ENCODE data around the gene FAM174B.

Gene FAM174B

DNA sequence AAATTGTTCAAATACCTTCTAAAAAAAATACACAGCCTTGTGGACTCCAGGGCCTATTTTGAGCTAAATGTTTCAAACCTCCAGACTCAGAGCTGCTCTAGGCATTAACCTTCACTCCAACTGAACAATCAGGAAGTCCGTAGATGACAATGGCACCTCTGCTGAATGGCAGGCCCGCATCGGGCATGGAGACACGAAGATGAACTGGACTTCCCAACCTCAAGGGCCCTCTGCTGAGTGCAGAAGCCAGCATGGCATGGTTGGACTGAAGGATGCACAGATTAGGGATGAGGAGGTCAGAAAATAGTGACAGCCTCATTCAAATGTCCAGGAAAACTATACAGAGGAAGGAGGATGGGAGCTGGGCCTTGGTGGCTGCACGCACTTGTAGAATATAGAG, 2.2 kb downstream of the FAM174B start:
- Histone ChIP-seq H3K79me2 (ENCODE audit: insufficient read depth, low read length) (no peaks in the 10 kb centered on the region), H3K4me2 (ENCODE audit: low read depth, low read length, poor library complexity, severe bottlenecking) (no peak overlapping the region), H4K20me1 (ENCODE audit: low read depth, low read length) (no peaks in the 10 kb centered on the region), H3K36me3 (ENCODE audit: low read length) (no peaks in the 10 kb centered on the region), H3K9ac (ENCODE audit: low read length) (no peak overlapping the region), H3K4me3 (ENCODE audit: insufficient read depth, low read length, poor library complexity, severe bottlenecking) (no peak overlapping the region), H3K9me3 (ENCODE audit: insufficient read depth, low read length) (peaks cover 7% of the 10 kb centered on the region; the same call in 1 of the 2 replicates), H3K27ac (ENCODE audit: low read depth, low read length) (no peak overlapping the region), H3F3A (ENCODE audit: insufficient read depth) (no peaks in the 10 kb centered on the region), H2AFZ (ENCODE audit: low read depth, low read length, severe bottlenecking) (no peak overlapping the region), H3K9me2 (replicated peaks; ENCODE audit: insufficient read depth, low read length) (no peaks in the 10 kb centered on the region), H3K27me3 (ENCODE audit: low read length) (no peaks in the 10 kb centered on the region)
- TF ChIP-seq, protein P1, sequence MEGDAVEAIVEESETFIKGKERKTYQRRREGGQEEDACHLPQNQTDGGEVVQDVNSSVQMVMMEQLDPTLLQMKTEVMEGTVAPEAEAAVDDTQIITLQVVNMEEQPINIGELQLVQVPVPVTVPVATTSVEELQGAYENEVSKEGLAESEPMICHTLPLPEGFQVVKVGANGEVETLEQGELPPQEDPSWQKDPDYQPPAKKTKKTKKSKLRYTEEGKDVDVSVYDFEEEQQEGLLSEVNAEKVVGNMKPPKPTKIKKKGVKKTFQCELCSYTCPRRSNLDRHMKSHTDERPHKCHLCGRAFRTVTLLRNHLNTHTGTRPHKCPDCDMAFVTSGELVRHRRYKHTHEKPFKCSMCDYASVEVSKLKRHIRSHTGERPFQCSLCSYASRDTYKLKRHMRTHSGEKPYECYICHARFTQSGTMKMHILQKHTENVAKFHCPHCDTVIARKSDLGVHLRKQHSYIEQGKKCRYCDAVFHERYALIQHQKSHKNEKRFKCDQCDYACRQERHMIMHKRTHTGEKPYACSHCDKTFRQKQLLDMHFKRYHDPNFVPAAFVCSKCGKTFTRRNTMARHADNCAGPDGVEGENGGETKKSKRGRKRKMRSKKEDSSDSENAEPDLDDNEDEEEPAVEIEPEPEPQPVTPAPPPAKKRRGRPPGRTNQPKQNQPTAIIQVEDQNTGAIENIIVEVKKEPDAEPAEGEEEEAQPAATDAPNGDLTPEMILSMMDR (IDR thresholded peaks at IDR 0.05; ENCODE audit: insufficient read depth, low read length, poor library complexity, severe bottlenecking): no peak
- TF ChIP-seq EZH2phosphoT487 (conservative IDR thresholded peaks at IDR 0.05; ENCODE audit: low read length): no peak

DNA sequence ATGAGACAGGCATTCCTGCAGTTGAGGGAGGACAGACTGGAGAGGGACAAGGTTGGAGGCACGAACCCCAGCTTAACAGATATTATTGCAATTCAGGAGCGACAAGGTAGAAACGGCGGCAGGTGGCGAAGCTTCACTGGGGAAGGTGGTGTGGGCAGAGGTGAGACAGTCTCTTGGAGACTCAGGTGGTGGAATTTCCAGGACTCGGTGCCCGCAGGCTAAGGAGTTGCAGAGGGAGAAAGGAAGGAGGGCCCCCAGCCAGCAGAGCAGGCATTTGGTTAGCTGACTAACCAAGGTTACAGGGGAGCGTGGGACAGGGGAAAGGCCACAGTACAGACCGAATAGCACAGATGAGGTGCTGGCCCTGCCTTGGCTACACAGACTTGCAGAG, 3.0 kb downstream of the FAM174B start:
- no peaks in the 10 kb centered on the region for H3K27me3 ChIP-seq (ENCODE audit: low read length)
- TF ChIP-seq, protein P1 (IDR thresholded peaks at IDR 0.05; ENCODE audit: insufficient read depth, low read length, poor library complexity, severe bottlenecking): no peak
- no peak for TF ChIP-seq EZH2phosphoT487 (conservative IDR thresholded peaks at IDR 0.05; ENCODE audit: low read length)
- H3K79me2 ChIP-seq (ENCODE audit: insufficient read depth, low read length): no peaks in the 10 kb centered on the region
- no peaks in the 10 kb centered on the region for H3K9me2 ChIP-seq (replicated peaks; ENCODE audit: insufficient read depth, low read length)
- no peaks in the 10 kb centered on the region for H3K36me3 ChIP-seq (ENCODE audit: low read length)
- H3F3A ChIP-seq (ENCODE audit: insufficient read depth): no peaks in the 10 kb centered on the region
- no peak overlapping the region for H3K4me2 ChIP-seq (ENCODE audit: low read depth, low read length, poor library complexity, severe bottlenecking)
- no peaks in the 10 kb centered on the region for H4K20me1 ChIP-seq (ENCODE audit: low read depth, low read length)
- no peak overlapping the region for H3K27ac ChIP-seq (ENCODE audit: low read depth, low read length)
- H3K4me3 ChIP-seq (ENCODE audit: insufficient read depth, low read length, poor library complexity, severe bottlenecking): no peak overlapping the region
- no peak overlapping the region for H3K9ac ChIP-seq (ENCODE audit: low read length)
- H3K9me3 ChIP-seq (ENCODE audit: insufficient read depth, low read length): peaks cover 7% of the 10 kb centered on the region; the same call in 1 of the 2 replicates
- no peak overlapping the region for H2AFZ ChIP-seq (ENCODE audit: low read depth, low read length, severe bottlenecking)

DNA sequence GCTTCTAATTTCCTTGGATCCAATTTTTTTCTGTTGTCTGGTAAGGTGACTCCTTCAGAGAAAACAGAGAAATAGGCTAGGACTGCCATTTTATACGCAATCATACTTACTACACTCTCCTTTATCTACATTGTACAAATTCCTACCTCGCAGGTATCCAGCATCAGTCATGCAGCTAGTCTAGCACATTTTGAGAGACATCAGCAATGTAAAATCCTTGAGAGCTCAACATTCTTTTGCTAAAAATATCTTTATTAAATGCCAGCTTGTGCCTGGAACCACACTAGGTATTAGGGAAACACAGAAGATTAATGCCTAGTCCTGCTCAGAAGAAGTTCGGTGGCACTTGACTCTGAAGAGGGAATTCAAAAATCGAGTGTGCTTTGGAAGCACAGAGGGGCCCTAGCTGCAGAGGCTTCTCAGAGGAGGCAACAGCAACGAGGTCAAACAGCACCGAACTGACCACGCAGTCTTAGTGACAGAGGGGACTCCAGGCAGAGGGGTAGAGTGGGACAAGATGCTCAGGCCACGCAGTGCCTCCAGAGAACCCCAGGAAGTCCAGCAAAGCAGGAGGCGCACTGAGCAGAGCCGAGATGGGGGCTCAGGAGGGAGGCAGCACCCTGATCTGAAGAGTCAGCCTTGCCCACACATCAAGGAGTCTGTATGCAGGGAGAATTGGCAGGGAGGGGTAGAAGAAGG, 3.5 kb downstream of the FAM174B start:
- Histone ChIP-seq H3K36me3 (ENCODE audit: low read length) (no peaks in the 10 kb centered on the region), H3K9ac (ENCODE audit: low read length) (no peak overlapping the region), H4K20me1 (ENCODE audit: low read depth, low read length) (no peaks in the 10 kb centered on the region), H3K9me3 (ENCODE audit: insufficient read depth, low read length) (peaks cover 7% of the 10 kb centered on the region; the same call in 1 of the 2 replicates), H3K27ac (ENCODE audit: low read depth, low read length) (no peak overlapping the region), H3K4me2 (ENCODE audit: low read depth, low read length, poor library complexity, severe bottlenecking) (no peak overlapping the region), H3K4me3 (ENCODE audit: insufficient read depth, low read length, poor library complexity, severe bottlenecking) (no peak overlapping the region), H3K9me2 (replicated peaks; ENCODE audit: insufficient read depth, low read length) (no peaks in the 10 kb centered on the region), H3F3A (ENCODE audit: insufficient read depth) (no peaks in the 10 kb centered on the region), H3K27me3 (ENCODE audit: low read length) (no peaks in the 10 kb centered on the region), H2AFZ (ENCODE audit: low read depth, low read length, severe bottlenecking) (no peak overlapping the region), H3K79me2 (ENCODE audit: insufficient read depth, low read length) (no peaks in the 10 kb centered on the region)
- TF ChIP-seq, protein P1 (IDR thresholded peaks at IDR 0.05; ENCODE audit: insufficient read depth, low read length, poor library complexity, severe bottlenecking): no peak
- TF ChIP-seq EZH2phosphoT487 (conservative IDR thresholded peaks at IDR 0.05; ENCODE audit: low read length): no peak

Measured in SU-DHL-6 (cell line).